H1 (cell line): Measurements from ENCODE around the gene MAST2. TPM values are rescaled to one million over a fixed set of nuclear protein-coding genes. Genes with fewer than 3 reads are reported as not detected.
A peak's percentile ranks its signal among the peaks of the same experiment; 100 is the strongest.

ENCODE experiments used
- CTCF ChIA-PET: fragments of 300-600 bp; sonication (Branson Sonifier 250); formaldehyde crosslinking; loops from one replicate; lab custom pipeline; 2021; ENCODE audit not compliant: partially characterized antibody; lab: Charles Lee
- POLR2A ChIA-PET: fragments of 300-600 bp; sonication (Branson Sonifier 250); formaldehyde crosslinking; loops from one replicate; lab custom pipeline; 2021; ENCODE audit warnings: inconsistent platforms; ENCODE audit not compliant: partially characterized antibody; lab: Charles Lee
- DNase-seq, 2 experiments: peaks; one replicate each; pipeline versions ENCODE4 v3.0.0 to v3.0.0-alpha.2; 2010 to 2022; ENCODE audit warnings: low spot score in 2 of 2, low read depth in 1 of 2, mixed read lengths in 1 of 2
- FAIRE-seq: peaks from 2 replicates; lab custom pipeline; 2011; peaks lifted over from hg19 to GRCh38; lab: Jason Lieb, UNC
- H2AFZ ChIP-seq: 2 replicates; pipeline ENCODE4 v1.8.1; 2012; ENCODE audit warnings: low read length, inconsistent platforms
- H2AK5ac ChIP-seq: 2 replicates; pipeline ENCODE4 v1.6.1; 2013; ENCODE audit warnings: low read depth, low read length
- H2BK120ac ChIP-seq: replicated peaks from 2 replicates; pipeline ENCODE3; 2013; ENCODE audit warnings: low read depth, low read length, inconsistent platforms
- H2BK12ac ChIP-seq: 2 replicates; pipeline ENCODE4 v1.6.1; 2013; ENCODE audit warnings: low read depth, low read length
- H2BK15ac ChIP-seq: 2 replicates; pipeline ENCODE4 v1.6.1; 2013; ENCODE audit warnings: low read length
- H2BK20ac ChIP-seq: 2 replicates; pipeline ENCODE4 v1.6.1; 2013; ENCODE audit warnings: low read length
- H2BK5ac ChIP-seq: 2 replicates; pipeline ENCODE4 v1.6.1; 2013; ENCODE audit warnings: low read depth, low read length
- H3K14ac ChIP-seq: 2 replicates; pipeline ENCODE4 v1.6.1; 2013; ENCODE audit warnings: inconsistent platforms; ENCODE audit not compliant: insufficient read length
- H3K18ac ChIP-seq: 2 replicates; pipeline ENCODE4 v1.6.1; 2013; ENCODE audit warnings: low read length; ENCODE audit errors: extremely low read depth
- H3K23ac ChIP-seq: 2 replicates; pipeline ENCODE4 v1.6.1; 2013; ENCODE audit warnings: inconsistent platforms; ENCODE audit not compliant: insufficient read length
- H3K23me2 ChIP-seq: 2 replicates; pipeline ENCODE4 v1.6.1; 2013; ENCODE audit warnings: low read depth, low read length
- H3K27ac ChIP-seq: 2 replicates; pipeline ENCODE4 v1.6.1; 2011; ENCODE audit warnings: low read depth, low read length, inconsistent platforms
- H3K27me3 ChIP-seq, 4 experiments: replicated peaks in 1 of 4; 1 replicate in 1 of 4; 2 replicates in 3 of 4; pipeline versions ENCODE4 v1.6.1 to v1.8.1; 2011 to 2013; ENCODE audit warnings: low read length in 3 of 4, mild to moderate bottlenecking in 3 of 4, inconsistent platforms in 2 of 4, mixed read lengths in 2 of 4, moderate library complexity in 1 of 4; ENCODE audit not compliant: control insufficient read depth in 3 of 4, insufficient read depth in 3 of 4; ENCODE audit errors: extremely low read depth in 1 of 4
- H3K36me3 ChIP-seq, 4 experiments: 2 replicates each; pipeline versions ENCODE4 v1.6.1 to v1.8.1; 2011 to 2013; ENCODE audit warnings: mild to moderate bottlenecking in 4 of 4, low read length in 3 of 4, moderate library complexity in 2 of 4, control low read depth in 1 of 4, inconsistent platforms in 1 of 4; ENCODE audit not compliant: insufficient read depth in 4 of 4, control insufficient read depth in 2 of 4
- H3K4ac ChIP-seq: replicated peaks from 2 replicates; pipeline ENCODE3; 2013; ENCODE audit warnings: low read length, low read depth, mixed read lengths, inconsistent platforms; ENCODE audit not compliant: insufficient read length
- H3K4me1 ChIP-seq, 4 experiments: replicated peaks in 1 of 4; 1 replicate in 1 of 4; 2 replicates in 3 of 4; pipeline versions ENCODE4 v1.6.1 to v1.8.1; 2011 to 2013; ENCODE audit warnings: low read length in 3 of 4, inconsistent platforms in 2 of 4, mixed read lengths in 1 of 4; ENCODE audit not compliant: insufficient read depth in 4 of 4, control insufficient read depth in 3 of 4
- H3K4me2 ChIP-seq, 2 experiments: 2 replicates each; pipeline versions ENCODE4 v1.6.1 to v1.8.1; 2011 to 2013; ENCODE audit warnings: low read depth in 2 of 2, low read length in 2 of 2, control low read depth in 1 of 2, inconsistent platforms in 1 of 2, mild to moderate bottlenecking in 1 of 2; ENCODE audit not compliant: insufficient read depth in 1 of 2
- H3K4me3 ChIP-seq, 4 experiments: fragments of 200-600, 300-600 bp in 1 of 4; sonication (generic), shearing (Covaris generic), sonication (Bioruptor Twin) in 1 of 4; 2 replicates each; pipeline versions ENCODE4 v1.5.1 to v1.8.1; 2011 to 2016; ENCODE audit warnings: low read length in 4 of 4, low read depth in 3 of 4, control low read depth in 2 of 4, inconsistent platforms in 2 of 4, mild to moderate bottlenecking in 2 of 4, mixed read lengths in 1 of 4, moderate library complexity in 1 of 4; ENCODE audit not compliant: insufficient read depth in 2 of 4; ENCODE audit errors: extremely low read depth in 1 of 4
- H3K56ac ChIP-seq: replicated peaks from 2 replicates; pipeline ENCODE3; 2013; ENCODE audit warnings: low read depth, mild to moderate bottlenecking, mixed read lengths, low read length, inconsistent platforms; ENCODE audit not compliant: insufficient read length
- H3K79me1 ChIP-seq: 2 replicates; pipeline ENCODE4 v1.6.1; 2013; ENCODE audit warnings: low read depth, low read length, control low read depth
- H3K79me2 ChIP-seq, 2 experiments: 2 replicates each; pipeline versions ENCODE4 v1.6.1 to v1.8.1; 2012 to 2013; ENCODE audit warnings: low read length in 2 of 2, mild to moderate bottlenecking in 2 of 2, inconsistent platforms in 1 of 2; ENCODE audit not compliant: insufficient read depth in 2 of 2, control insufficient read depth in 1 of 2
- H3K9ac ChIP-seq, 4 experiments: replicated peaks in 1 of 4; 1 replicate in 1 of 4; 2 replicates in 3 of 4; pipeline versions ENCODE4 v1.6.1 to v1.8.1; 2011 to 2013; ENCODE audit warnings: low read depth in 3 of 4, low read length in 3 of 4, control low read depth in 2 of 4, mild to moderate bottlenecking in 2 of 4, moderate library complexity in 2 of 4, inconsistent platforms in 1 of 4; ENCODE audit errors: extremely low read depth in 1 of 4
- H3K9me3 ChIP-seq, 2 experiments: 2 replicates each; pipeline versions ENCODE4 v1.6.1 to v1.8.1; 2012 to 2013; ENCODE audit warnings: mild to moderate bottlenecking in 2 of 2, moderate library complexity in 2 of 2, control low read depth in 1 of 2, inconsistent platforms in 1 of 2, low read depth in 1 of 2, low read length in 1 of 2, mixed read lengths in 1 of 2; ENCODE audit not compliant: insufficient read depth in 2 of 2
- H4K20me1 ChIP-seq, 2 experiments: replicated peaks in 1 of 2; 2 replicates each; pipeline versions ENCODE3 to v1.8.1; 2011 to 2013; ENCODE audit warnings: inconsistent platforms in 2 of 2, low read length in 2 of 2, mild to moderate bottlenecking in 1 of 2; ENCODE audit not compliant: insufficient read depth in 2 of 2, control insufficient read depth in 1 of 2
- H4K5ac ChIP-seq: 2 replicates; pipeline ENCODE4 v1.6.1; 2013; ENCODE audit warnings: low read length, low read depth, mixed read lengths, inconsistent platforms; ENCODE audit not compliant: insufficient read length
- H4K8ac ChIP-seq: 2 replicates; pipeline ENCODE4 v1.8.0; 2013; ENCODE audit warnings: mild to moderate bottlenecking, moderate library complexity, low read length, inconsistent platforms; ENCODE audit not compliant: insufficient read depth; ENCODE audit errors: extremely low read depth
- H4K91ac ChIP-seq: replicated peaks from 2 replicates; pipeline ENCODE3; 2013; ENCODE audit warnings: low read length, mixed read lengths, inconsistent platforms; ENCODE audit not compliant: insufficient read length
- CEBPB ChIP-seq: IDR thresholded peaks from 2 replicates; pipeline ENCODE4 v1.6.1; 2012; ENCODE audit warnings: low read depth, low read length
- FOSL1 ChIP-seq: IDR thresholded peaks from 2 replicates; pipeline ENCODE4 v1.6.1; 2011; ENCODE audit warnings: mild to moderate bottlenecking, low read depth, low read length, moderate library complexity; ENCODE audit not compliant: insufficient read depth
- KDM5A ChIP-seq: fragments of 200-600 bp; IDR thresholded peaks from 2 replicates; pipeline ENCODE4 v1.7.1; 2012; ENCODE audit warnings: mild to moderate bottlenecking, low read length, inconsistent platforms, mixed read lengths
- MAFK ChIP-seq: IDR thresholded peaks from 2 replicates; pipeline ENCODE4 v1.6.1; 2012; ENCODE audit warnings: low read depth, mild to moderate bottlenecking, improper control_type of control experiment, low read length
- POLR2A ChIP-seq, 2 experiments: IDR thresholded peaks; 1 replicate in 1 of 2; 2 replicates in 1 of 2; pipeline ENCODE4 v1.6.1; 2011; ENCODE audit warnings: low read depth in 2 of 2, low read length in 2 of 2, mild to moderate bottlenecking in 2 of 2; ENCODE audit errors: control extremely low read depth in 1 of 2
- RBBP5 ChIP-seq: IDR thresholded peaks from 2 replicates; pipeline ENCODE4 v1.7.1; 2012; ENCODE audit warnings: low read depth, mild to moderate bottlenecking, inconsistent platforms, low read length, moderate library complexity, borderline replicate concordance
- ZNF274 ChIP-seq: IDR thresholded peaks from 2 replicates; pipeline ENCODE4 v1.7.0; 2012; ENCODE audit warnings: low read length, borderline replicate concordance; ENCODE audit errors: extremely low read depth
- WGBS, 2 experiments: shearing (Covaris generic) in 1 of 2; methylation state at CpG; one replicate each; pipeline versions ENCODE4 v1.1.6 to v1.1.7; 2013 to 2015; ENCODE audit warnings: low lambda C conversion rate in 2 of 2, mixed read lengths in 2 of 2, inconsistent platforms in 1 of 2, low coverage in 1 of 2, missing lambda C conversion rate in 1 of 2; ENCODE audit not compliant: insufficient replicate concordance in 2 of 2, insufficient coverage in 1 of 2, insufficient read length in 1 of 2; ENCODE audit errors: extremely low coverage in 1 of 2, missing lambda C conversion rate in 1 of 2; 5-methylcytosine and 5-hydroxymethylcytosine counted together
- polyA plus RNA-seq, 7 experiments: library from polyadenylated mRNA; depleted of rRNA in 3 of 7; stranded (reverse) in 5 of 7; unstranded in 2 of 7; fragments of >200 nt in 5 of 7; fragments of 200-250 nt in 2 of 7; gene quantifications; 1 replicate in 5 of 7; 2 replicates in 1 of 7; 4 replicates in 1 of 7; pipeline versions ENCODE4 v1.2.1 to v1.2.3, GENCODE V29; 2011 to 2013; ENCODE audit warnings: missing spikeins in 2 of 7, mixed read lengths in 2 of 7
- total RNA-seq: library from RNA; stranded (reverse); fragmentation: NEBNext Ultra II Directional; extraction: Animal tissue kit (Norgen Biotek cat#: 25700); gene quantifications from 2 replicates; pipeline ENCODE4 v1.2.1, GENCODE V29; 2021
- TF ChIP-seq, protein P1 (sequence below): IDR thresholded peaks from 2 replicates; pipeline ENCODE4 v1.6.1; 2012; ENCODE audit warnings: low read length, inconsistent platforms
- TF ChIP-seq, protein P2 (sequence below): IDR thresholded peaks from 2 replicates; pipeline ENCODE4 v1.6.1; 2012; ENCODE audit warnings: inconsistent platforms

Gene MAST2
- total and polyA plus RNA-seq, 2 of the 8 experiments (the other 6 are each of a cell fraction or from before 2014, with no cell fraction given) = 20.5 to 35.4 TPM

DNA sequence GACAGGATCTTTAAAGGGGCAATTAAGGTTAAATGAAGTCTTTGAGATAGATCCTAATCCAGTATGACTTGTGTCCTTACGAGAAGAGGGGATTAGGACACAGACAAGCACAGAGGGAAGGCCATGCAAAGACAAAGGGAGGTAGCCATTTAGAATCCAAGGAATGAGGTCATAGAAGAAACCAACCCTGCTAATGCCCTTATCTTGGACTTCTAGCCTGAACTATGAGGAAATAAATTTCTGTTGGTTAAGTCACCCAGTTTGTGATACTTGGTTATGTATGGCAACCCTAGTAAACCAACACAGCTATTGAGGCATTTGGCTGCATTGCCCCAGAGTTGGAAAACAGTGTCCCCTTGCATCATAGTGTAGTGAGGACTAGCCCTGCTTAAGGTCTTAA is 121.3 kb downstream of the MAST2 start:
- Histone ChIP-seq H2BK15ac (no peak overlapping the region), H3K23ac (no peak overlapping the region), H2BK5ac (no peak overlapping the region), H4K8ac (no peak overlapping the region), H3K27me3 (no peaks in the 10 kb centered on the region), H2BK120ac (no peak overlapping the region), H3K9ac (no peak overlapping the region), H3K4me1 (peaks cover 4 to 25% (median 20%) of the 10 kb centered on the region in 4 experiments), H2BK20ac (peak overlapping the region; percentile 36; the same call in 1 of the 2 replicates), H3K18ac (no peak overlapping the region), H3K79me1 (no peaks in the 10 kb centered on the region), H4K20me1 (no peaks in the 10 kb centered on the region), H3K79me2 (peaks cover 0 to 6% of the 10 kb centered on the region in 2 experiments; a peak in 3 of 4 replicates), H4K5ac (no peak overlapping the region), H3K4me3 (no peak overlapping the region), H3K9me3 (no peaks in the 10 kb centered on the region; a peak in 1 of 4 replicates), H3K4me2 (no peak overlapping the region; a peak in 1 of 4 replicates), H3K56ac (no peak overlapping the region), H3K14ac (no peak overlapping the region), H3K36me3 (no peaks in the 10 kb centered on the region), H2AFZ (no peak overlapping the region), H4K91ac (no peak overlapping the region), H3K27ac (no peak overlapping the region), H3K4ac (no peak overlapping the region), H3K23me2 (no peaks in the 10 kb centered on the region), H2BK12ac (peak overlapping the region; percentile 4; the same call in 1 of the 2 replicates), H2AK5ac (no peak overlapping the region)
- WGBS, 2 experiments = 91% methylated on average over 1 of the region's 1 CpG; no CpG with 5 or more reads in 1 of the 2 experiments
- POLR2A ChIA-PET = interaction anchor here (1.5 kb wide), 1 partner anchor 30 kb away, joined by 6 read pairs; no protein-coding TSS in a partner anchor
- TF ChIP-seq RBBP5 (no peak), MAFK (no peak), ZNF274 (no peak), KDM5A (no peak), FOSL1 (no peak), CEBPB (no peak), POLR2A (IDR thresholded peaks at IDR 0.05; ENCODE audit: control extremely low read depth in 1 of 2, low read depth in 2 of 2, low read length in 2 of 2) (no peak)
- TF ChIP-seq, protein P1, sequence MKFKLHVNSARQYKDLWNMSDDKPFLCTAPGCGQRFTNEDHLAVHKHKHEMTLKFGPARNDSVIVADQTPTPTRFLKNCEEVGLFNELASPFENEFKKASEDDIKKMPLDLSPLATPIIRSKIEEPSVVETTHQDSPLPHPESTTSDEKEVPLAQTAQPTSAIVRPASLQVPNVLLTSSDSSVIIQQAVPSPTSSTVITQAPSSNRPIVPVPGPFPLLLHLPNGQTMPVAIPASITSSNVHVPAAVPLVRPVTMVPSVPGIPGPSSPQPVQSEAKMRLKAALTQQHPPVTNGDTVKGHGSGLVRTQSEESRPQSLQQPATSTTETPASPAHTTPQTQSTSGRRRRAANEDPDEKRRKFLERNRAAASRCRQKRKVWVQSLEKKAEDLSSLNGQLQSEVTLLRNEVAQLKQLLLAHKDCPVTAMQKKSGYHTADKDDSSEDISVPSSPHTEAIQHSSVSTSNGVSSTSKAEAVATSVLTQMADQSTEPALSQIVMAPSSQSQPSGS = no peak
- TF ChIP-seq, protein P2, sequence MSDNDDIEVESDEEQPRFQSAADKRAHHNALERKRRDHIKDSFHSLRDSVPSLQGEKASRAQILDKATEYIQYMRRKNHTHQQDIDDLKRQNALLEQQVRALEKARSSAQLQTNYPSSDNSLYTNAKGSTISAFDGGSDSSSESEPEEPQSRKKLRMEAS = no peak
- FAIRE-seq = no peak
- no peak for DNase-seq
- CTCF ChIA-PET = interaction anchor here (1.3 kb wide), 1 partner anchor 10 kb away, joined by 3 read pairs; no protein-coding TSS in a partner anchor
